Stimulated activated CD4-positive, alpha-beta T cell treated with anti-CD3 and anti-CD28 coated beads, Interleukin-2, amount 100 ng/mL, for 4 hours (primary cell): Measurements from ENCODE around the gene ZGPAT.
A peak's percentile ranks its signal among the peaks of the same experiment; 100 is the strongest.

Experiments
- DNase-seq: peaks from one replicate; pipeline ENCODE4 v3.0.0-alpha.2; 2020; ENCODE audit warnings: low read depth

The ZGPAT gene

GRCh38 chr20:63734111-63734945 lies 26.5 kb downstream of the ZGPAT start:
- no peak for DNase-seq

DNA sequence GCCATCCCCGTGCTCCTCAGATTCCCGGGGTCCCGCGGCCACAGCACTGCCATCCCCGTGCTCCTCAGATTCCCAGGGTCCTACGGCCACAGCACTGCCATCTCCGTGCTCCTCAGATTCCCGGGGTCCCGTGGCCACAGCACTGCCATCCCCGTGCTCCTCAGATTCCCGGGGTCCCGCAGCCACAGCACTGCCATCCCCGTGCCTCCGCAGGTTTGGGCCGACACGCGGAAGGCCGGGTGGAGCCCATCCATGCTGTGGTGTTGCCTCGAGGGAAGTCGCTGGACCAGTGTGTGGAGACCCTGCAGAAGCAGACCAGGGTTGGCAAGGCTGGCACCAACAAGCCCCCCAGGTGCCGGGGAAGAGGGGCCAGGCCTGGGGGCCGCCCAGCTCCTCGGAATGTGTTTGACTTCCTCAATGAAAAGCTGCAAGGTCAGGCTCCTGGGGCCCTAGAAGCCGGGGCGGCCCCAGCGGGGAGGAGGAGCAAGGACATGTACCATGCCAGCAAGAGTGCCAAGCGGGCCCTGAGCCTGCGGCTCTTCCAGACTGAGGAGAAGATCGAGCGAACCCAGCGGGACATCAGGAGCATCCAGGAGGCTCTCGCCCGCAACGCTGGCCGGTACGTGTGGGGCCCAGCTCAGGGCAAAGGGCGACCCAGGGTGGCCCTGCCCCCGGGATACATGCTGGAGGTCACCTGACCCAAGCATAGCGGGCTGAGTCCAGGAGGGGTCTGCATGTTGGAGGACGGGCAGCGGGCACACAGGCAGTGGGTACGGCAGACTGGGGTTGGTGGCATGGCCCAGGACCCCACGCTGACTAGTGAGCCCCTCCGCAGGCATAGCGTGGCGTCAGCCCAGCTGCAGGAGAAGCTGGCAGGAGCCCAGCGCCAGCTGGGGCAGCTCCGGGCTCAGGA lies 27.4 kb downstream of the ZGPAT start:
- DNase-seq: no peak

DNA sequence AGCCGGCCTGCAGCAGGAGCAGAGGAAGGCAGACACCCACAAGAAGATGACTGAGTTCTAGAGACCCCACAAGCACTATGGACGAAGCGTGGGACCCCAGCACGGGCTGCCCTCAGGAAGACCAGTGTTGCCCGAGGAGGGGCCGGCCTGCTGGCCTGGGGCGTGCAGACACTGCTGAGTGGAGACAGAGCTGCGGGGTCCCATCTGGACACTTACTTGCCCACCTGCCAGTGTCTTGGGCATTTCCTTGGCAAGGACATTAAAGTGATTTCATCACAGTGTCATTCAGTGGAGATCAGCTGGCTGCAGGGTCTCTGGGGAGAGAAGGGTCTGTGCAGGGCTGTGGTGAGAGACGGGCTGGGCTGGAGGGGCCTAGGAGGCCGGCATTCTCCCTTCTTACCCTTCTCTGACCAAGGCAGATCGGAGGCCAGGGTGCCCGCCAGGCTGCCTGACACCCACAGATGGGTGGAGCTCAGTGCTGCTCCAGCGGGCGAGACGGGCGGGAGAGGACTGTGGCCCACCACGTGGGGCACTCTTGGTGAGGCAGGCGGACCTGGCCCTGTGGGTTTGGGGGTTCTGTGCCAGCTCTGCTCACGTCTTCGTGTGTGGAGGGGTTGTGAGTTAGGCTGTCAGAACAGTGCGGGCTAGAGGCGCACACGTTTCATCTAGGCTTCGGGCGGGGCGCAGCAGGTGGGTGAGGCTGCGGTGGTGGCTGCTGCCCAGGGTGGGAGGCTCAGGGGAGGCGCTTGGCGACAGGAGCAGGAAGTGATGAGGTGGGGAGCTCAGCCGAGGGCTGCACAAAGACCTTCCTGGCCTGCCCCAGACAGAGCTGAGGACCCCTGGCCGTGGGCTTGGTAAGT lies 28.2 kb downstream of the ZGPAT start, which contains the start of gene LIME1:
LIME1 (plus strand) TSS at position 806 of the 860 bp plus-strand sequence. CDS start 886 bp downstream, outside the sequence.
- peak; percentile 64 for DNase-seq

DNA sequence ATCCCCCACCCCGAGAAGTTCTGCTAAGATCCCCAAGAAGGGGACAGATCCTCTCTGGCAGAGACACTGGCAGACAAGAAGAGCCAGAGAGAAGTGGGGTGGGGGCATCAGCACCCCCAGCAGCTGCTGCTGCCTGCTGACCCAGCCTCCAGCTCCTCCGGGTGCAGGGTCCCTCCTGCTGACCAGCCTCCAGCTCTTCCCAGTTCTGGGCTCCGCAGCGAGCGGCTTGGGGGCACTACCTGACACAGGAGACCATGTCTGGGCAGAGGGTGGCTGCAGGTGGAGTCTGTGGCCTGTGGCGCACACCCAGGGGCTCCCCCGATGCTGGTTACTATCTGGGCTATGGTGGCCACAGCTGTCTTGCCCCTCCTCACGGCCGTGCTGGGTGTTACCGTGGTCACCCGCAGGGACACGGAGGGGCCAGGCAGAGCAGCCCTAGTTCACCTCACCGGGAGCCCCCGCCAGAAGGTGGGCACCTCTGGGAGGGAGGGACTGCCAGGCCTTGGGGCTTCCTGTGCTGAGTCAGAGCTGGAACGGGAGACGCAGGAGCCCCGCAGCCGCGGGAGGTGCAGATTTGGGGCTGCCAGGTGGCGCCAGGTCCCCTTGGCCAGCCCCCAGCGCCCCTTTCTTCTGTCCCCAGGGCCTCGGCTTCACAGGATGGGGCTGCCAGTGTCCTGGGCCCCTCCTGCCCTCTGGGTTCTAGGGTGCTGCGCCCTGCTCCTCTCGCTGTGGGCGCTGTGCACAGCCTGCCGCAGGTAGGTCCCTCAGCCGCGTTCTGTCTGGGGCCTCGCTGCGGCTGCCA lies 29.3 kb downstream of the ZGPAT start:
- DNase-seq: no peak

DNA sequence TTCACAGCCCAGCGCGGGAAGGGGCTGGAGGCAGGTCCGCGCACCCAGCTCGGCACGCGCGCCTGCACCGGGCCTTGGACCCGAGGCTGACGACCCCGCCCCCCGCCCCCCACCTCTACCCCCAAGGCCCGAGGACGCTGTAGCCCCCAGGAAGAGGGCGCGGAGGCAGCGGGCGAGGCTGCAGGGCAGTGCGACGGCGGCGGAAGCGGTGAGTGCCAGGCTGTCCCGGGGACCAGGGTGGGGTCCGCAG lies 29.8 kb downstream of the ZGPAT start:
- no peak for DNase-seq

GRCh38 chr20:63737945-63738686 lies 30.3 kb downstream of the ZGPAT start:
- DNase-seq: no peak

DNA sequence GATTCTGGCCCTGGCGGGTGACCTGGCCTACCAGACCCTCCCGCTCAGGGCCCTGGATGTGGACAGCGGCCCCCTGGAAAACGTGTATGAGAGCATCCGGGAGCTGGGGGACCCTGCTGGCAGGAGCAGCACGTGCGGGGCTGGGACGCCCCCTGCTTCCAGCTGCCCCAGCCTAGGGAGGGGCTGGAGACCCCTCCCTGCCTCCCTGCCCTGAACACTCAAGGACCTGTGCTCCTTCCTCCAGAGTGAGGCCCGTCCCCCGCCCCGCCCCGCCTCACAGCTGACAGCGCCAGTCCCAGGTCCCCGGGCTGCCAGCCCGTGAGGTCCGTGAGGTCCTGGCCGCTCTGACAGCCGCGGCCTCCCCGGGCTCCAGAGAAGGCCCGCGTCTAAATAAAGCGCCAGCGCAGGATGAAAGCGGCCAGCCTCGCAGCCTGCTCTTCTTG lies 30.9 kb downstream of the ZGPAT start:
- DNase-seq: no peak

GRCh38 chr20:63739130-63740069 lies 31.6 kb downstream of the ZGPAT start, which contains the start of gene SLC2A4RG:
Gene SLC2A4RG, plus strand, starts transcription at chr20:63739776. Its CDS starts 137 bp downstream, at chr20:63739913.
- peak; percentile 47 for DNase-seq

- DNase-seq: no peak
Observed at GRCh38 chr20:63740070-63740626, 32.3 kb downstream of the ZGPAT start.

GRCh38 chr20:63740627-63741353 lies 33.0 kb downstream of the ZGPAT start:
- DNase-seq: no peak

DNA sequence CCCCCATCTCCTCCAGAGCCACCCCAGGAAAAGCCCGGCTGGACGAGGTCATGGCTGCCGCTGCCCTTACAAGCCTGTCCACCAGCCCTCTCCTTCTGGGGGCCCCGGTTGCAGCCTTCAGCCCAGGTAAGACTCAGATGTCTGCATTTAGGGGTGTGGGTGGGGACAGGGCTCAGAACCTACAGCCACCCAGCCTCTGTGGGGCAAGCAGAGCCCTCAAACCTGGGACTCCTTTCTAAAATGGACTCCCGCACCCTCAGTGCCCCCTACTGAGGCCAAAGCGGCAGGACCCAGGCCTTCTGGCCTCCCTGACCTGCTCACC lies 33.5 kb downstream of the ZGPAT start:
- no peak for DNase-seq

GRCh38 chr20:63741676-63742380 lies 34.0 kb downstream of the ZGPAT start:
- no peak for DNase-seq

DNA sequence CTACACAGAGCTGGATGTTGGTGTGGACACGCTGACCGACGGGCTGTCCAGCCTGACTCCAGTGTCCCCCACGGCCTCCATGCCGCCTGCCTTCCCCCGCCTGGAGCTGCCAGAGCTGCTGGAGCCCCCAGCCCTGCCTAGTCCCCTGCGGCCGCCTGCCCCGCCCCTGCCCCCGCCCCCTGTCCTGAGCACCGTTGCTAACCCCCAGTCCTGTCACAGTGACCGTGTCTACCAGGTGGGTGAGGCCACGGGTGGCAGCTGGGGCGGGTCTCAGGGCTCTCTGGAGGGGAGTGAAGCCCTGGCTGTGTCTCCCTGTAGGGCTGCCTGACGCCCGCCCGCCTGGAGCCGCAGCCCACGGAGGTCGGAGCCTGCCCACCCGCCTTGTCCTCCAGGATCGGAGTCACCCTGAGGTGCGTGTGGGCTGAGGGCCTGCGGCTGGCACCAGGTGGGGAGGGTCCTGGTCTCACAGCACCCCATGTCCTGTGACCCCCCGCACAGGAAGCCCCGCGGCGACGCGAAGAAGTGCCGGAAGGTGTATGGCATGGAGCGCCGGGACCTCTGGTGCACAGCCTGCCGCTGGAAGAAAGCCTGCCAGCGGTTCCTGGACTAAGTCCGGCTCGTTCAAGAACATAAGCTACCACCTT lies 34.7 kb downstream of the ZGPAT start:
- DNase-seq: no peak

GRCh38 chr20:63743210-63743970 lies 35.6 kb downstream of the ZGPAT start:
- no peak for DNase-seq

DNA sequence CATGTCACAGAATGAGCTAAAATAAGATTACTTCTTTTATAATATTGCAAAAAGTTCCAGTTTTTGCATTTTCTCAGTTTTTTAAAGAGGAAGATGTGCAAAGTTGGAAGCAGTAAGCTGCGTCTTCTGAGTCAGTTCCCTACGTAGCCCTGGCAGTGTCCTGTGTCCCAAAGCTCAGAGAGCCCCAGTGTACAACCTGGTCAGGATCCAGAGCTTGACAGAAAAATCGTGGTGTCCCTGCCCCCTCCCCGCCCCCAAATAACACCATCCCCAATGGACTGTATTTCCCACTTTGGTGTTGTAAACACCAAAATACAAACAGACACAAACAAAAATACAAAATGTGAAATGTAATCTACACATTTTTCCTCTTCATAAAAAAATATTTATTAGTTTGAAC lies 36.3 kb downstream of the ZGPAT start:
- no peak for DNase-seq

DNA sequence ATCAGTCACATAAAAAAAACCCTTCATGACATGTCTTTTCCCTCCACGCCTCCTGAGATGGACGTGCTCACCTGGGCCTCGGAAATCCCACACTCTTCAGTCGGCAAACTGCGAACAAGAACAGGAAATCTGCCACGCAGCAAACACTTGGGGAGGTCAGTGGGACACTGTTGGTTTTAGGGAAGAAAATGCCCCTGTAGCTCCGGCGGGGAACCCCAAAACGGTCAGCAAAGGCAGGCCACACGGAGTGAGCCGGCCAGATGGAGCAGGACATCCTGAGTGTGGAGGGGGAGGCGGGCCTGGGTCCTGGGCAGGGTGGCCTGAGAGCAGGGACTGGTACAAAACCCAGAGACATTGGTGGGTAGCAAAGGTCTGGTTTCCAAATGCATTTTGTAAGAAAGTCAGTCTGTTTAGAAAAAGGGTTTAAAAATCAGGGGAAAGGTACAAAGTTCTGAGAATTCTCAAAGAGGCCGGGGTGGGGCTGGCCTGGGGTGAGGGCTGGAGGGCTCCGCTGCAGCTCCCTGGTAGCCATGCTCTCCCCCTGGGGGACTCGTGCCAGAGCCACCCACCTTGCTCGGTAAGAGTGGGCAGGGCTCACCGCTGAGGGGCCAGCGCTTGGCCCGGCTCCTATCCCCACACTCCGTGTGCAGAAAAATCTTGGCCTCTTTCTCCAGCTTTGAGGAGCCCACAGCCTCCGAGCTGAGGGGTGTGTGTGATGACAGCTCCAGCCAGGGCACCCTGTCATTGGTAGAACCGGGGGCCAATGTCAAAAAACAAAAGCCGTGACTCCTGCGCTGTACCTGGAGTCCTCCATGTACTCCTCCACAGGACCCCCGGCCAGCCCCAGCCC lies 37.0 kb downstream of the ZGPAT start:
- no peak for DNase-seq
